ENCODE results near the gene TEAD3.

- TF ChIP-seq EZH2 (IDR thresholded peaks at IDR 0.05; ENCODE audit: borderline replicate concordance, insufficient read depth, low read length, poor library complexity, severe bottlenecking) (no peak), CTCF (IDR thresholded peaks at IDR 0.05; ENCODE audit: poor library complexity, severe bottlenecking) (no peak), SMC3 (conservative IDR thresholded peaks at IDR 0.05; ENCODE audit: poor library complexity) (no peak)
Observed at GRCh38 chr6:35474942-35475570, 21.8 kb downstream of the TEAD3 start.

Data from neural cell (in vitro differentiated cells).